DND-41 (cell line): ENCODE measurements around the gene MED17.

Source experiments
- ATAC-seq: fragments of 200-7000 bp; cut with Tn5 transposase; 3 replicates; pipeline ENCODE4 v1.9.1; 2021; ENCODE audit warnings: low read depth; ENCODE audit not compliant: insufficient read depth
- DNase-seq: peaks from one replicate; pipeline ENCODE4 v3.0.0-alpha.2; 2020
- H2AFZ ChIP-seq: 2 replicates; pipeline ENCODE4 v1.6.0; 2012; ENCODE audit warnings: low read depth, low read length
- H3K27ac ChIP-seq: 2 replicates; pipeline ENCODE4 v1.5.1; 2012; ENCODE audit warnings: low read length, inconsistent platforms
- H3K27me3 ChIP-seq: fragments of 200-600 bp; sonication (generic); 2 replicates; pipeline ENCODE4 v1.6.0; 2012; ENCODE audit warnings: low read length, mild to moderate bottlenecking, inconsistent platforms; ENCODE audit not compliant: insufficient read depth, poor library complexity
- H3K36me3 ChIP-seq: 2 replicates; pipeline ENCODE4 v1.5.1; 2012; ENCODE audit warnings: low read length, inconsistent platforms; ENCODE audit not compliant: insufficient read depth
- H3K4me1 ChIP-seq: 2 replicates; pipeline ENCODE4 v1.5.1; 2012; ENCODE audit warnings: mild to moderate bottlenecking, low read length; ENCODE audit not compliant: insufficient read depth
- H3K4me2 ChIP-seq: 2 replicates; pipeline ENCODE4 v1.6.0; 2012; ENCODE audit warnings: mild to moderate bottlenecking, moderate library complexity, low read length, inconsistent platforms; ENCODE audit not compliant: insufficient read depth
- H3K4me3 ChIP-seq, 2 experiments: fragments of 200-600 bp in 1 of 2; shearing (Covaris generic) in 1 of 2; 2 replicates each; pipeline ENCODE4 v1.5.1; 2012 to 2016; ENCODE audit warnings: inconsistent platforms in 2 of 2, low read length in 2 of 2, mild to moderate bottlenecking in 2 of 2, low read depth in 1 of 2, moderate library complexity in 1 of 2
- H3K79me2 ChIP-seq: 2 replicates; pipeline ENCODE4 v1.6.0; 2012; ENCODE audit warnings: low read length, inconsistent platforms; ENCODE audit not compliant: insufficient read depth
- H3K9ac ChIP-seq: 2 replicates; pipeline ENCODE4 v1.6.0; 2012; ENCODE audit warnings: low read depth, mild to moderate bottlenecking, inconsistent platforms, low read length, moderate library complexity
- H3K9me3 ChIP-seq: 2 replicates; pipeline ENCODE4 v1.5.1; 2012; ENCODE audit warnings: low read length, moderate library complexity, mild to moderate bottlenecking, inconsistent platforms; ENCODE audit not compliant: insufficient read depth, severe bottlenecking
- H4K20me1 ChIP-seq: 2 replicates; pipeline ENCODE4 v1.6.0; 2012; ENCODE audit warnings: low read length; ENCODE audit not compliant: insufficient read depth
- EZH2 ChIP-seq: IDR thresholded peaks from 3 replicates; pipeline ENCODE4 v1.6.1; 2012; ENCODE audit warnings: borderline replicate concordance, low read depth, mild to moderate bottlenecking, moderate library complexity, low read length, inconsistent platforms; ENCODE audit not compliant: severe bottlenecking
- TF ChIP-seq, protein P1 (sequence below): IDR thresholded peaks from 2 replicates; pipeline ENCODE4 v1.5.1; 2012; ENCODE audit warnings: borderline replicate concordance, low read length, moderate library complexity, mild to moderate bottlenecking; ENCODE audit not compliant: poor library complexity, severe bottlenecking; ENCODE audit errors: extremely low read depth

Gene MED17

DNA sequence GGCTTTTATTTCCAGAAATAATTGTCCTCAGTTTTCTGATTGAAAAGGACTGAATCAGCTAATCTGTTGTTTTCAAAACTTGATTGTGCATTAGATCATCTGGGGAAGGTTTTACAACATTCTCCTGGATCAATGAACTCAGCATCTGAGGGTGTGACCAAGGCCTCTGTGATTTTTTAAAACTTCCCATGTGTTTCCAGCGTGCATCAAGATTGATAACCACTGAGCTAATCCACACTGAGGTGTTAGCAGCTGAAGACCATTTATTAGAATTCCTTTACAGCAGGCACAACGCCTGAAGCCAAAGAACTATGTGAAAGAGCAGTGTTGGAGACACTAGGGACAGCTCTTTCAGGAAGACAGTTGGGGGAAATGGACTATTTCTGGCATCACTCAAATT is 56.1 kb downstream of the MED17 start:
- Histone ChIP-seq H3K4me2 (no peak overlapping the region), H2AFZ (no peak overlapping the region), H3K9me3 (no peaks in the 10 kb centered on the region), H3K9ac (no peak overlapping the region), H3K4me3 (no peak overlapping the region), H3K27me3 (no peaks in the 10 kb centered on the region), H3K36me3 (no peaks in the 10 kb centered on the region), H3K79me2 (no peaks in the 10 kb centered on the region), H4K20me1 (no peaks in the 10 kb centered on the region), H3K4me1 (no peaks in the 10 kb centered on the region), H3K27ac (no peak overlapping the region)
- TF ChIP-seq, protein P1, sequence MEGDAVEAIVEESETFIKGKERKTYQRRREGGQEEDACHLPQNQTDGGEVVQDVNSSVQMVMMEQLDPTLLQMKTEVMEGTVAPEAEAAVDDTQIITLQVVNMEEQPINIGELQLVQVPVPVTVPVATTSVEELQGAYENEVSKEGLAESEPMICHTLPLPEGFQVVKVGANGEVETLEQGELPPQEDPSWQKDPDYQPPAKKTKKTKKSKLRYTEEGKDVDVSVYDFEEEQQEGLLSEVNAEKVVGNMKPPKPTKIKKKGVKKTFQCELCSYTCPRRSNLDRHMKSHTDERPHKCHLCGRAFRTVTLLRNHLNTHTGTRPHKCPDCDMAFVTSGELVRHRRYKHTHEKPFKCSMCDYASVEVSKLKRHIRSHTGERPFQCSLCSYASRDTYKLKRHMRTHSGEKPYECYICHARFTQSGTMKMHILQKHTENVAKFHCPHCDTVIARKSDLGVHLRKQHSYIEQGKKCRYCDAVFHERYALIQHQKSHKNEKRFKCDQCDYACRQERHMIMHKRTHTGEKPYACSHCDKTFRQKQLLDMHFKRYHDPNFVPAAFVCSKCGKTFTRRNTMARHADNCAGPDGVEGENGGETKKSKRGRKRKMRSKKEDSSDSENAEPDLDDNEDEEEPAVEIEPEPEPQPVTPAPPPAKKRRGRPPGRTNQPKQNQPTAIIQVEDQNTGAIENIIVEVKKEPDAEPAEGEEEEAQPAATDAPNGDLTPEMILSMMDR = no peak
- no peak for TF ChIP-seq EZH2
- DNase-seq (no peak), ATAC-seq (no peak)

DNA sequence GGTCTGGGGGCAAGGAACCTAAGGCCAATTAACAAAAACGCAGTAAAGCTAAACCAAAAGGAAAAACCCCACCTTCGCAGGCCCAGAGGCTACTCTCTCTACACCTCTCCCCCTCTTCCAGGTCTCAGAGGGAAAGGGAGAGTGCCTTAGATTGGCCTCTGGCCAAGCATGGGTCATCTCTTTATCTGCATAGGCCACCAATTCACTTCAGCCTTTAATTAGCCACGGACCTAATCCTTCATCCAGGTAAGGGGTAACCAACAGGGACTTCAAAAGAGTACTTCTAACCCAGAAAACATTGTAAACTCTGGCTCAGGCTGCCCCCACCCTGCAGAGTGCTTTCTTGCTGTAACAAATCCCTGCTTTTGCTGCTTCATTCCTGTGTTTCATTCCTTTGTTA is 56.9 kb downstream of the MED17 start:
- Histone ChIP-seq H2AFZ (no peak overlapping the region), H3K4me1 (no peaks in the 10 kb centered on the region), H4K20me1 (no peaks in the 10 kb centered on the region), H3K9ac (no peak overlapping the region), H3K27ac (no peak overlapping the region), H3K9me3 (no peaks in the 10 kb centered on the region), H3K4me2 (no peak overlapping the region), H3K36me3 (no peaks in the 10 kb centered on the region), H3K4me3 (no peak overlapping the region), H3K79me2 (no peaks in the 10 kb centered on the region), H3K27me3 (no peaks in the 10 kb centered on the region)
- ATAC-seq (no peak), DNase-seq (no peak)
- TF ChIP-seq, protein P1 = no peak
- no peak for TF ChIP-seq EZH2

DNA sequence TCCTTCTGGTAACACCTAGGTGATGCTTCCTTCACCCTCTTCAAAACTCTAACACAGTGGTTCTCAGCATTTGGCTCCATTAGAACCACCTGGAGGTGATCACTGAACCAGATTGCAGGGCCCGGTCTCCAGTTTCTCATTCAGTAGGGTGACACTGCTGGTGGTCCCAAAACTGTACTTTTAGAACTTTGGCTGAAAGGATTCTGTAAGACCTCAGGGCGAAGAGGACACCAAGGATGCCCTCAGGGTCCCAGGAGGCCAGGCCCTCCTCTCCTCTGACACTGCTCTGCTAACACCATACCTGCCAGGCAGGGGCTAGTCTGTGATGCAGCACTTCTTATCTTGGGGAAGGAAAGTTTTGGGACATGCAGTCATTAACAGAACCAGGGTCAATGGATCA is 57.4 kb downstream of the MED17 start:
- ATAC-seq = no peak
- no peak overlapping the region for H3K27ac ChIP-seq
- no peak for TF ChIP-seq EZH2
- TF ChIP-seq, protein P1 = no peak
- no peak for DNase-seq
- no peaks in the 10 kb centered on the region for H3K79me2 ChIP-seq
- H3K9ac ChIP-seq = no peak overlapping the region
- H2AFZ ChIP-seq = no peak overlapping the region
- H3K4me3 ChIP-seq = no peak overlapping the region
- no peaks in the 10 kb centered on the region for H3K4me1 ChIP-seq
- H3K36me3 ChIP-seq = no peaks in the 10 kb centered on the region
- no peak overlapping the region for H3K4me2 ChIP-seq
- no peaks in the 10 kb centered on the region for H4K20me1 ChIP-seq
- H3K9me3 ChIP-seq = no peaks in the 10 kb centered on the region
- no peaks in the 10 kb centered on the region for H3K27me3 ChIP-seq

DNA sequence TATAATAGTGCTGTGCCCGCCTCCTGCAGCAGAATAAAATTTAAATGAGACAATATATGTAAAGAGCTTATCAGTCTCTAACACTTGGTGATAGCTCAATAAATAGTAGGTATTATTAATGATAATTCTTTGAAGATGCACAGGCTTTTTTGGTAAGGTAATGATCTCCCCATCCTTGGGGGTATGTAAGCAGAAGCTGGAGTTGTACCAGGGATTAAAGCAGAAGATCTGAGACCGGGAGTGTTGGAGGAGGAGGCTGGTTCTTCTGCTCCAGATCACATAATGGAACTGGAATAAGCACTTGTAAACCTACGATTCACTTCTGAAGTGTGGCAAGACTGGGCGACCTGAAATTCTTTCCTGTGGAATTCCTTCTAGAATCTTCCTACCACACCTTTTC is 58.0 kb downstream of the MED17 start:
- Histone ChIP-seq H3K36me3 (no peaks in the 10 kb centered on the region), H3K4me2 (no peak overlapping the region), H3K4me3 (no peak overlapping the region), H2AFZ (no peak overlapping the region), H3K9me3 (no peaks in the 10 kb centered on the region), H3K4me1 (no peaks in the 10 kb centered on the region), H4K20me1 (no peaks in the 10 kb centered on the region), H3K79me2 (no peaks in the 10 kb centered on the region), H3K27ac (no peak overlapping the region), H3K9ac (no peak overlapping the region), H3K27me3 (no peaks in the 10 kb centered on the region)
- DNase-seq = no peak
- no peak for ATAC-seq
- TF ChIP-seq, protein P1 = no peak
- no peak for TF ChIP-seq EZH2
